NCI-H1930 (cell line): Measurements from ENCODE around the gene CNTFR.

Source experiments
- DNase-seq, 2 experiments: peaks; one replicate each; lab custom pipeline; 2025; lab: John Stamatoyannopoulos, UW

The CNTFR gene

DNA sequence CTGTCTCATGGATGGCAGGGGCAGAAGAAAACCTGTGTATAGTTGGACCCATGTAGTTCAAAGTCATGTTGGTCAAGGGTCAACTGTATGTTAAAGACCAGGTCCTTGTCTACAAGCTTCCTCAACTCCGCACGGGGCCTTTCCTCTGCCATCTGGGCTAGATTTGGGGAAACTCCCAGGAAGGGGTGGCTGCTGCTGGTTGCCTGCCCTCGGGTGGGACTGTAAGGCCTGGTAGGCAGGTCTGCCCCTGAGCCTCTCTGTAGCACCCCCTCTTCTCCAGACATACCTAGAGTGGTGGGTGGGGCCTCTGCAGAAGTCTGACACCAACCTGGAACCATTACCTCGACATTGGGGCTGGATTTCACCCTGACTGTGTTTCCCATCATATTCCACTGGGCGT is 82.0 kb downstream of the CNTFR start:
- DNase-seq: no peak

DNA sequence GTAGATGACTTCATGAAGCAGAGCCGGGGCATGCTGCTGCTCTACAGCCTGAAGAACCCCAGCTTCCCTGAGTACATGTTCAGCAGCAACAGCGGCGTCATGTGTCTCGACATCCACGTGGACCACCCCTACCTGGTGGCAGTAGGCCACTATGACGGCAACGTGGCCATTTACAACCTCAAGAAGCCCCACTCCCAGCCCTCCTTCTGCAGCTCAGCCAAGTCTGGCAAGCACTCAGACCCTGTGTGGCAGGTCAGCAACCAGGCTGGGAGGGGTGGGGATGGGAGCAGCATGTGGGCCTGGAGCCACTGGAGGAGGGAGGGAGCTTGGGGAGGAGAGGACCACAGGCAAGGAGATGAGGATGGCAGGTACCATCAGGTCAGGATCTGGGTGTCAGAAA is 82.9 kb downstream of the CNTFR start:
- no peak for DNase-seq

DNA sequence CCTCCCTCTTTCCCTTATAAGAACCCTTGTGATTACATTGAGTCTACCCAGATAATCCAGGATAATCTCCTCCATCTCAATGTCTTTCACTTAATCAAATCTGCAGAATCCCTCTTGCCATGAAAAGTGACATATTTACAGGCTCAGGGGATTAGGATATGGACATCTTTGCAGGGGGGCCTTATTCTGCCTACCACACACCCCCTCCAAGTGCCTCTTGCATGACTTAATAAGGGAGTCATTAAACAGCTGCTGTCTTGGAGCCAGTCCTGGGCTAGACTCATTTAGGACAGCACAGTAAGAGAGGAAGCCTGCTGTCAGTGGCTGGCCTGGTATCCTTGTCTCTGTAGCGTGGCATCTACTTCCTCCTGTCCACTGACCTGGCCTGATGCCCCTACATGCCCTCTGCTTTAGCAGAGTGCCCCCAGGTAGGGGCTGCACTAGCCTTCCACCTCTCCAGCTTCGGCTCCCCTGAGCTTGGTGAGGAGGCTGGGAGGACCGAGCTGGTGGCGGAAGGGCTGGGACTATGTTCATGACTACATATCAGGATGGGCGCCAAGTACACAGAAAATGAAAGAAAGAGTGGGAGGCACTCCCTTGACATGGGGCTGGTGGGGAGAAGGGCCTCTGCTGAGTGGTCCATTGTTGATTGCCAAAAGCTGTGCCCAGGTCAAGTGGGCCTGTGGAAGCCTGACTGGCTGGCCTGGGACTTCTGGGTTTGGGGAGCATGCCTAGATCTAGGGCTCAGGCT is 84.0 kb downstream of the CNTFR start:
- DNase-seq: no peak

DNA sequence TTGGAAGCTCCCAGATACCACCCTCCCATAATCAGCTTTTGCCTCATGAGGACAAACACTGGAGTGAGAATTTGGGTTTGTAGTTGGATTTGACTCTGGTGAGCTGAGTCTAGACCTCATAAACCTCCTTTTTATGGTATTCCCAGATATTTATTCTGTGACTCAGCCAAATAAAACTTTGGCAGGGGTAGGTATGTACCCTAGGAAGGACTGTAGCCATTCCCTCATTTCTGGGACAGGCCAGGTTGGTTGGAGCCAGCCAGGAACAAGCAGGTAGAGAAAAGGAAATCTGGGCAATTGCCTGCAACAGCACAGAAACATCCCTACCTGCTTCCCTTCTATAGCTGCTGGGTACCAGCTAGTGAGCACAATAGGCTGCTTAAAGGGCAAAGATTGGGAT is 86.1 kb downstream of the CNTFR start:
- no peak for DNase-seq

DNA sequence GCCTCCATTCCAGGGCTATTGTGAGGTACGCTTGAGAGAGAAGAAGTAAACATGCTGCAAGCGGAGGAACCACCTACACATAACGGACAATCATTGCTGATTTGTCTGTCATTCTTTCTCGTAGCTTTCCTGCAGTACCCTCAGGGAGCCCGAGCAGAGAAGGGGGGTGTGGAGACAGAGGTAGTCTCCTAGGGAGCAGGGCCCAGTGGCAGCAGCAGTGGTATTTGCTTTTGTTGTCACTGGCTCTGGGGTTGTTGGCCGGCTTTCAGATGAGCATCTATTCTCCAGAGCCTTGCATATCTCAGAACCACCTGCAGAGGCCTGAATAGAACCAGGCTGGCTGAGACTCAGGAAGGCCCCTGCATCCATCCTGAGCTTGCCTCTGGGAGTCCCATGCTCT is 86.6 kb downstream of the CNTFR start:
- DNase-seq: no peak

DNA sequence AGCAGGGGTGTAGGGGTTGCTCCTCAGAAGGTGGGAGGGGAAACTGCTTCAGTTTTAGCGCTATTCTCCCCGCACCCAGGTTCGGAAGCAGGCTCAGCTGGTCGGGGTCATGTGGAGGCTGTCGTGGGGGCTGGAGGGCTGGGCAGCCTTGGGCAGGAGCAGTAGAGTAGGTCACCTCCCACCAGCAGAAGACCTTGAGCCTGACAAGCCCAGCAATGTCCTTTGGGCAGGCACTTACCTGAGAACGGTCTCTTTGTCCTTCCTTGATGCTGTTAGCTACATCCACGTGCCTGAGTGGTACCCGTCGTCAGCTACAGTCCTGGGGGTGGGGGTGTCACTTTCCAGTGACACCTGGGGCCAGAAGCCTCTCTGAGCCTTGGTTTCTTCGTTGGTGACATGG is 87.1 kb downstream of the CNTFR start:
- DNase-seq: no peak

DNA sequence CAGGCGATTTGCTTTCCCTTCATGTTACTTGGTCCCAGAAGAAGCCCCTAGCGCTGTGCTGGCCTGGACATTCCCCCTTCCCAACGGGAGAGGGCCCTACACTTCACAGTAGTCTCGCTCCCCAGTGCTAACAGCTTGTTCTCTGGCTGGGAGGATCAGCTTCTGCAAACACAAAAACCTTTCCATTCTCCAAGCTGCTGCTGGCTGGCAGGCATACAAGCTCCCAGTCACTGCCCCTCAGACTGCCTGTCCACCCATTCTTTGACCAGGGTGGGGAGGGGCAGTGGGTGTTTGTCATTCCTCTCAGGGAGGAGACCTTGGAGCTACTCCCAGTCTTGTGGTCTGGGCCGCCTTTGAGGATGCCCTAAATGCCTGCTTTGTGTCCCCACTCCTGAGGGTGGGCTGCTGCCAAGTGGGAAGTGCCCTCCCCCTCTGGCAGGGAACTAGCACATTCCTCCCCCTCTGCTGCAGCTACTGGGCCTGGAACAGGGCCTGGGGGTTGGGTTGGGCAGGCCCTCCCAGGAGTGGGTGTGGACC is 87.6 kb downstream of the CNTFR start:
- no peak for DNase-seq
